Spleen (tissue), 7 donors: ENCODE measurements around the gene ATF1.

ENCODE experiments used
- CTCF ChIP-seq, 11 experiments: fragments of 200-600 bp in 7 of 11; fragments of 450-650 bp in 4 of 11; sonication (generic) in 4 of 11; IDR thresholded peaks in 8 of 11; conservative IDR thresholded peaks in 3 of 11; 1 replicate in 7 of 11; 2 replicates in 4 of 11; pipeline versions ENCODE4 v1.4.0 to v1.8.0; 2016 to 2021; ENCODE audit warnings: antibody characterized with exemption in 11 of 11, inconsistent platforms in 4 of 11, mild to moderate bottlenecking in 1 of 11
- POLR2A ChIP-seq, 3 donors: fragments of 450-650 bp; IDR thresholded peaks; one replicate each; pipeline ENCODE4 v1.5.1; 2017; ENCODE audit warnings: antibody characterized with exemption in 3 of 3, mild to moderate bottlenecking in 1 of 3
- POLR2AphosphoS5 ChIP-seq, 3 donors: sonication (generic); formaldehyde crosslinking; IDR thresholded peaks; one replicate each; pipeline ENCODE4 v1.5.1; 2017; ENCODE audit warnings: antibody characterized with exemption in 3 of 3
- donor health status: DM: no; HTN: no; CAD: no; lungs with moderate emphysema.
- donor health status: DM: no; HTN: no; CAD: no.
- donor health status: DM: no; HTN: no; CAD: no.

DNA sequence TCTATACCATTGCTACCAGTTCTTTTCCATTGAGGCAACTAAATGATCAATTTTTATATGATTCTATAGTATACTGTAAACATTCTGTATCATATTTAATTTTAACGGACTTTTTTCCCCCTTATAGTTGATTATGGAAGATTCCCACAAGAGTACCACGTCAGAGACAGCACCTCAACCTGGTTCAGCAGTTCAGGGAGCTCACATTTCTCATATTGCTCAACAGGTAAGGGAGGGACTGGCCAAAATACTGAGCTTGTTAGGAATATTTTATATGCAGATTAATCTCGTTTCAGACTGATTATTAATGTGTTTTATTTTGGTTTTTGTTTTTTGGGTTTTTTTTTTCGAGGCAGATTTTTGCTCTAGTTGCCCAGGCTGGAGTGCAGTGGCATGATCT is 16.1 kb downstream of the ATF1 start:
- TF ChIP-seq CTCF (IDR thresholded peaks at IDR 0.05 in 8 of 11, conservative IDR thresholded peaks at IDR 0.05 in 3 of 11) (no peak), POLR2AphosphoS5 (IDR thresholded peaks at IDR 0.05) (no peak), POLR2A (IDR thresholded peaks at IDR 0.05) (no peak)
